ENCODE results near the gene LRRN2.

Gene LRRN2

DNA sequence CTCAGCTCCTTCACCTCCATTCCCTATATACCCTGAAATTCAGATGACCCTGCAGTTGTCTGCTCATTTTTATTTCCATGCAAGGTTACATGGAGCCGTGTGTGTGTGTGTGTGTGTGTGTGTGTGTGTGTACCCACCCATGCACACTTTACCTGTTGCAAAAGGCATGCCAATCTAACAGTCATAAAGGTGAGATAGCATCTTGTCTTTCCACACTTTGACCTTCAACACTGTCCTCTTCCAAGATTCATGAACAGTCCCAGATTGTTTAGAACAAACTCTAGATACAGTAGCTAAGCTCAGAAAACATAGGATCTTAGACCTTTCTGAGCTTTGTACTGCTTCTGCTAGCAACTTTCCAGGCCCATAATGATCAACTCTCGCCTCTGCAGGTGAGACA, 9.5 kb downstream of the LRRN2 start:
- Histone ChIP-seq H3K4me3 (ENCODE audit: extremely low read depth, insufficient read depth, low read length, poor library complexity, severe bottlenecking) (no peak overlapping the region), H3K36me3 (ENCODE audit: control insufficient read depth, insufficient read depth, low read length) (no peaks in the 10 kb centered on the region), H3K9me3 (ENCODE audit: control insufficient read depth, low read length) (no peaks in the 10 kb centered on the region), H3K27ac (ENCODE audit: low read depth, low read length, severe bottlenecking) (no peak overlapping the region), H3K4me1 (ENCODE audit: control insufficient read depth, insufficient read depth, low read length, poor library complexity, severe bottlenecking) (peaks cover 3% of the 10 kb centered on the region)
- 91 to 100% methylated on average over 1 of the region's 2 CpGs for WGBS, 2 experiments (ENCODE audit: insufficient coverage in 2 of 2)

DNA sequence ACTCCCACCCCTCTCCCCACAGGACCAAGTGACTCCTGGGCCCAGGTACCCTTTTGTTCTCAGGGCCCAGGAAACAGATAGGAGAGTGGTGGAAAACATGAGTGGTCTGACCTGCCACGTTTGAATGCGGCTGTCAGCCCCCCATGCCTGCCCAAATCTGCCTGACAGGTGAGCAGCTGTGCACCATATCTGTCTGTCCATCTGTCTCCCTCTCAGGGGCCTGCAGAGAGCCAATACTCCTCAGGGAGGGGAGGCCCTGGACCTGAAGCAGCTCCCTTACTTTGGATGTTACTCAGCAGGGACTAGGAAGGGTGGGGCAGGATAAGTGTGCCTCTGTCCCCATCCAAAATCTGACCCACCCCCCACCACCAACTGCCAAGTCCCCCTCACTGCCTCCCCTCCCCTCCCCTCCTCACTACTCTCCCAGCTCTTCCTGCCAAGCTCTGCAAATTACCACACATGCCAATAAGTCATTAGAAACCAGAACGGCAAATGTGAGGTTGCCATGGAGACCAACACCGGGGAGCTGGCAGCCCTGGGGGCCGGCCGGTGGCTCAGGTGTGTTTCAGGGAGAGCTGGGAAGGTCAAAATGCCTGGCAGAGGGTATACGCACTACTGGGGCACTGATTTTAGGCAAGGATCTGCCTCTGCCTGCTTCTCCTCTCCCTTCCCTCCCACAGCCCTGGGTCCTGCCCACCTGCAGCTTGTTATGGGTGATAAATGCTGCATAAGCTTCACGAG, 11.5 kb downstream of the LRRN2 start:
- H3K36me3 ChIP-seq (ENCODE audit: control insufficient read depth, insufficient read depth, low read length): no peaks in the 10 kb centered on the region
- no peak overlapping the region for H3K27ac ChIP-seq (ENCODE audit: low read depth, low read length, severe bottlenecking)
- no peak overlapping the region for H3K4me3 ChIP-seq (ENCODE audit: extremely low read depth, insufficient read depth, low read length, poor library complexity, severe bottlenecking)
- H3K9me3 ChIP-seq (ENCODE audit: control insufficient read depth, low read length): no peaks in the 10 kb centered on the region
- peaks cover 10% of the 10 kb centered on the region for H3K4me1 ChIP-seq (ENCODE audit: control insufficient read depth, insufficient read depth, low read length, poor library complexity, severe bottlenecking)
- whole genome bisulfite sequencing, 2 experiments (ENCODE audit: insufficient coverage in 2 of 2): 49 to 76% methylated on average over 5 to 7 of the region's 8 CpGs

DNA sequence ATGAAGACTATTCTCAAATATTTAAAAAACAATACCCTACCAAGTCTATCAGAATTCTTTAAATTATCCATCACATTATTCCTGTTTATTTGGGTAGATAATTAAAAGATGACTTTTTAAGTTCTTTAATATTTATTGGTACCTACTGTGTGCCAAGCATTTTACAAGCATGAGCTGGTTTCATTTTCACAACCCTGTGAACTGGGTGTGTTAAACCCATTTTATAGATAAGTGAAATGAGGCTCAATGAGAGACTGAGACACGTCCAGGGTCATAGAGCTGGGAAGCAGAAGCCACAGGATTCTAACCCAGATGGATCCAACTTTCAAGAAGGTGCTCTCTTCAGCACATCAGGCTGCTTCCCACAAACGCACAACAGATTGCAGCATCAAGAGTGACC, 12.3 kb downstream of the LRRN2 start:
- H3K27ac ChIP-seq (ENCODE audit: low read depth, low read length, severe bottlenecking): no peak overlapping the region
- H3K36me3 ChIP-seq (ENCODE audit: control insufficient read depth, insufficient read depth, low read length): no peaks in the 10 kb centered on the region
- 86 to 92% methylated on average over 2 of the region's 2 CpGs for WGBS, 2 experiments (ENCODE audit: insufficient coverage in 2 of 2)

DNA sequence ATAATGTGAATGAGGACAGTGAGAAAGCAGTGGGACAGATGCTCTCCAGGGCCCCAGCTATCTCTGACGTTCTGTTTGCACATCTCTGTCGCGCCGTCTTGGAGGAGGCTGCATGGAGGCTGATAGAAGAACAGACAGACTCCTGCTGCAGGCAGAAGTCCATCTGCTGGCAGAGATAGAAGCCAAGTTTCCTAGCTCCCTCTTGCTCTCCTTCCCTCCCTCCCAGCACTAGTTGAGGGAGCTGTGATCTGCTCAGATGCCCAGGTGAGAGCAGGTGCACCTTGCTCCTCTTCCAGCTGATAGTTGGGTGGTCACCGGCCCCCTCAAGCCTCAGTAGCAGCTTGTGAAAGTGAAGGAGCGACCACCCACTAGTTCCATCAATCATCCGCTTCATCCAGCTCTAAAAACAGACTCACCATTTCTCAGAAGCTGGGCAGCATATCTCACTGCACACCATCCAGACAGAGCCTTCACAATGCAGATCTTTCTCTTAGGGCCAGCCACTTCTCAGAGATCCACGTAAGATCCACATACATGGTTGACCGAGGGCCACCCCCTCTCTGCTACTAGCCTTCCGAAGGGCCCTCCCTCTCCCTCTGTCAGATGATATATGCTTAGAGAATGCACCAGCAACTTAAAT, 12.9 kb downstream of the LRRN2 start:
- no peak overlapping the region for H3K27ac ChIP-seq (ENCODE audit: low read depth, low read length, severe bottlenecking)
- H3K36me3 ChIP-seq (ENCODE audit: control insufficient read depth, insufficient read depth, low read length): no peaks in the 10 kb centered on the region
- peaks cover 8% of the 10 kb centered on the region for H3K4me1 ChIP-seq (ENCODE audit: control insufficient read depth, insufficient read depth, low read length, poor library complexity, severe bottlenecking)
- no peak overlapping the region for H3K4me3 ChIP-seq (ENCODE audit: extremely low read depth, insufficient read depth, low read length, poor library complexity, severe bottlenecking)
- peaks cover under 1% of the 10 kb centered on the region for H3K9me3 ChIP-seq (ENCODE audit: control insufficient read depth, low read length)
- 90 to 95% methylated on average over 3 to 7 of the region's 10 CpGs for WGBS, 2 experiments (ENCODE audit: insufficient coverage in 2 of 2)

More for the DNA sequence above, 12.3 kb downstream of the LRRN2 start:
- Histone ChIP-seq H3K4me3 (ENCODE audit: extremely low read depth, insufficient read depth, low read length, poor library complexity, severe bottlenecking) (no peak overlapping the region), H3K4me1 (ENCODE audit: control insufficient read depth, insufficient read depth, low read length, poor library complexity, severe bottlenecking) (peaks cover 8% of the 10 kb centered on the region), H3K9me3 (ENCODE audit: control insufficient read depth, low read length) (no peaks in the 10 kb centered on the region)

DNA sequence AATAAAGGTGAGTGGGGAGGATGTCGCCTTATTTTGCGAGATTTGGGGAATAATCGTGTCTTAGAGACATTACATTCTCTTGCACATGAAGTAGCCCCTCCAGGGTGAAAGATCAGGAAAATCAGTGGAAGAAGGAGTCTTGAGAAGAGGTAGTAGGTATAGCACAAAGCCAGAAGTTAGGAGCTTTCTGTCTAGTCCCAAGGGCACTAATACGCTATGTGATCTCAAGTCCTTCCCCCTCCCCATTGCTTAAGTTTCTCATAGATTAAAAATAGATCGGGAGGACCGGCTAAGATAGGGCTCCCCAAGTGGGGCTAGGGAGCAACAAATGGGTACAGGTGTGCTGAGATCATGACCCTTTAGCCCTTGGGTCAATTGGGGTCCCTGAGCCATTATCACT, 13.5 kb downstream of the LRRN2 start:
- Histone ChIP-seq H3K9me3 (ENCODE audit: control insufficient read depth, low read length) (peaks cover 6% of the 10 kb centered on the region), H3K27ac (ENCODE audit: low read depth, low read length, severe bottlenecking) (no peak overlapping the region), H3K36me3 (ENCODE audit: control insufficient read depth, insufficient read depth, low read length) (no peaks in the 10 kb centered on the region), H3K4me1 (ENCODE audit: control insufficient read depth, insufficient read depth, low read length, poor library complexity, severe bottlenecking) (peaks cover 8% of the 10 kb centered on the region), H3K4me3 (ENCODE audit: extremely low read depth, insufficient read depth, low read length, poor library complexity, severe bottlenecking) (no peak overlapping the region)
- 98 to 100% methylated on average over 4 to 5 of the region's 6 CpGs for WGBS, 2 experiments (ENCODE audit: insufficient coverage in 2 of 2)

DNA sequence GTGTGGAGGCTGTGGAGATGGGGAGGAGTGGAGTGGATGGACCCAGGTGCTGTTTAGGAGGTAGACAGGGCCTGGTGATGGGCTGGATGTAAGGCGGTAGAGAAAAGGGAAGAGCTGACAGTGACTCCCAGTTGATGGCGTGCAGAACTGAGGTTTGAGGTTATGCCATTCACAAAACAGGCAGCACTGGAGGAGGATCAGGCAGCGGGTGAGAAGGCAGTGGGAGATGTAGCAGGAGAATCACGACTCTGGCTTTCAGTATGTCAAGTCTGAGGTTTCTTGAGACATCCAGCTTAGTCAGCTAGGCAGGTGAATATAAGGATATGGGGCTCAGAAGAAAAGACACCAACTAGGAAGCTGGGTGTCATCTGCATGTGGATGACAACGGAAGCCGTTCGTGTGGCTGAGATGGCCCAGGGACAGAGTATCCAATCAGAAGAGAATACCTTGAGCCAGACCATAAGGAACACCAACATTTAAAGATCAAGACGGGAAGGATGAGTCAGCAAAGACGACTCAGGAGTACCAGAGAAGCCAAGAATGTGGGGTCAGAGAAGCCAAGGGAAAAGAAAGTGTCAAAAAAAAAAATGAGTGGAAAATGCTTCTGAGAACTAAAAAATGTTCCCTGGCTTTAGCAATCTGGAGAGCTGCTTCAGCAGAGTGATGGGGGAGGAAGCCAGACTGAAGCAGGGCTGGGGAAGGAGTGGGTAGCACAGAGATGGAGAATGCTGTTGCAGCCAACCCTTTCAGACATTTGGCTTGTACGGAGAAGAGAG, 15.2 kb downstream of the LRRN2 start:
- Histone ChIP-seq H3K36me3 (ENCODE audit: control insufficient read depth, insufficient read depth, low read length) (no peaks in the 10 kb centered on the region), H3K4me3 (ENCODE audit: extremely low read depth, insufficient read depth, low read length, poor library complexity, severe bottlenecking) (no peak overlapping the region), H3K9me3 (ENCODE audit: control insufficient read depth, low read length) (peaks cover 7% of the 10 kb centered on the region), H3K27ac (ENCODE audit: low read depth, low read length, severe bottlenecking) (no peak overlapping the region), H3K4me1 (ENCODE audit: control insufficient read depth, insufficient read depth, low read length, poor library complexity, severe bottlenecking) (peaks cover 8% of the 10 kb centered on the region)
- 81 to 85% methylated on average over 7 to 10 of the region's 10 CpGs for WGBS, 2 experiments (ENCODE audit: insufficient coverage in 2 of 2)

DNA sequence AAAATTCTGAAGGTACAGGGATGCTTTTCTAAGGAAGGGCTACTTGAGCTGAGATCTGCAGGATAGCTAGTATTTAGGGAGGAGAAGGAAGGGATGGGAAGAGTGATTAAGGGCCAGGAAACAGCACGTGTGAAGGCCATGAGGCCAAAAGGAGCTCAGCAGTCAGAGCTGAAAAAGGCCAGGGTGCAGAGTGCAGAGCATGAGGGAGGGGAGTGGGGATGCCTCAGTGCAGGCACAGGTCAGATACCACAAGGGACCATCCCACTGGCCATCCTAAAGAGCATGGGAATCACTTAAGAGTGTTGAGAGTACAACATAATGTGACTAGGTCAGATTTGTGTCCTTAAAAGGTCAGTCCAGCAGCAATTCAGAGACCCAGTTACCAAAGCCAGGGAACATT, 16.0 kb downstream of the LRRN2 start:
- Histone ChIP-seq H3K4me3 (ENCODE audit: extremely low read depth, insufficient read depth, low read length, poor library complexity, severe bottlenecking) (no peak overlapping the region), H3K27ac (ENCODE audit: low read depth, low read length, severe bottlenecking) (no peak overlapping the region), H3K9me3 (ENCODE audit: control insufficient read depth, low read length) (peaks cover 7% of the 10 kb centered on the region), H3K36me3 (ENCODE audit: control insufficient read depth, insufficient read depth, low read length) (no peaks in the 10 kb centered on the region), H3K4me1 (ENCODE audit: control insufficient read depth, insufficient read depth, low read length, poor library complexity, severe bottlenecking) (peaks cover 8% of the 10 kb centered on the region)
- 0 to 75% methylated on average over 1 of the region's 1 CpG for WGBS, 2 experiments (ENCODE audit: insufficient coverage in 2 of 2)

DNA sequence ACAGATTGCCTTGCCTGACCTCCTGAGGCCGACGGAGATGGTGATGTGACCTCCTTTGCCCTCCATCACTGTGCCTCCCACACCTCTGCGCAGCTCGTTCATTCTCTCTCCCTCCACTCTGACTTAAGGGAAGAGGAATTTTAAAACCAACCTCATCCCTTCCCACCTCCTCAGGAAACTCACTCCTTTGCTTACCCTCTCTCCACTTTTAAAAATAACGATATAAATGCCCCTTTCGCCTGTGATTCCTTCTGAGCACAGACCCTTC, 21.2 kb downstream of the LRRN2 start:
- H3K9me3 ChIP-seq (ENCODE audit: control insufficient read depth, low read length): peaks cover 7% of the 10 kb centered on the region
- no peaks in the 10 kb centered on the region for H3K36me3 ChIP-seq (ENCODE audit: control insufficient read depth, insufficient read depth, low read length)
- no peaks in the 10 kb centered on the region for H3K4me1 ChIP-seq (ENCODE audit: control insufficient read depth, insufficient read depth, low read length, poor library complexity, severe bottlenecking)
- WGBS, 2 experiments (ENCODE audit: insufficient coverage in 2 of 2): 91% methylated on average over 6 of the region's 6 CpGs
- H3K27ac ChIP-seq (ENCODE audit: low read depth, low read length, severe bottlenecking): no peak overlapping the region
- no peak overlapping the region for H3K4me3 ChIP-seq (ENCODE audit: extremely low read depth, insufficient read depth, low read length, poor library complexity, severe bottlenecking)

DNA sequence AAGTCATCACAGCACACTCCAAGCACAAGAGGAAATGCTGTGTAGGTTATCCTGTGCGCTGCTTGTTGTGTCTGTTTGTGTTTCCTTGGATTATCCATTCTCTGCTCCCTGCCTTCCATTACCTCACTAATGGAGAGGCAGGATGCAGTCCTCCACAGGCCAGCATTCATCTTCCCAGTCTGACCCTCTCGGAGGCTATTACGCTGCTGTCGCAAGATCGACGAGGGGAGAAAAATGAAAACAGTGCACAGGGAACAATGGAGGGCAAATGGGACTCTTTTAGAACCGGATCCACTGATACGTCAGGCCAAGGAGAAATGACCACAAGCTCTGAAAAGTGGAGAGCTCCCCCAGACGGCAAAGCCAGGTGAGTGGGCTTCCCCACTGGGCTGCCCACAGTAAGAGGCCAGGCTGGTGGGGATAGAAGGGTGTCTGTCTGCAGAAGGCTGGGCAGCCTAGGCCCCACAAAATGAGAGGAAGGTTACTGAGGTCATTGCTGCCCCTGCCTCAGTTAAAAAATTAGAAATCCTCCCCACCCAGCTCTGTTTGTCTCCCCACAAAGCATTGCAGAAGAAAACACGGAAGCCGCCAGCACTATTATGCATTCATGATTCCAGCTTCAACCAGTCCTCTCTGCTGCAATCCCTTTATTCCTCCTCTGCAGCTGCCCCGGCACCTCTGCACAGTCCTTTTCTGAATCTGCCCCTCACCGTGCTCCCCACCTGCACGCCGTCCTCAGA, 21.7 kb downstream of the LRRN2 start:
- H3K36me3 ChIP-seq (ENCODE audit: control insufficient read depth, insufficient read depth, low read length): no peaks in the 10 kb centered on the region
- H3K9me3 ChIP-seq (ENCODE audit: control insufficient read depth, low read length): peaks cover 7% of the 10 kb centered on the region
- no peak overlapping the region for H3K27ac ChIP-seq (ENCODE audit: low read depth, low read length, severe bottlenecking)
- 92 to 93% methylated on average over 14 of the region's 15 CpGs for WGBS, 2 experiments (ENCODE audit: insufficient coverage in 2 of 2)
- H3K4me1 ChIP-seq (ENCODE audit: control insufficient read depth, insufficient read depth, low read length, poor library complexity, severe bottlenecking): no peaks in the 10 kb centered on the region
- no peak overlapping the region for H3K4me3 ChIP-seq (ENCODE audit: extremely low read depth, insufficient read depth, low read length, poor library complexity, severe bottlenecking)

DNA sequence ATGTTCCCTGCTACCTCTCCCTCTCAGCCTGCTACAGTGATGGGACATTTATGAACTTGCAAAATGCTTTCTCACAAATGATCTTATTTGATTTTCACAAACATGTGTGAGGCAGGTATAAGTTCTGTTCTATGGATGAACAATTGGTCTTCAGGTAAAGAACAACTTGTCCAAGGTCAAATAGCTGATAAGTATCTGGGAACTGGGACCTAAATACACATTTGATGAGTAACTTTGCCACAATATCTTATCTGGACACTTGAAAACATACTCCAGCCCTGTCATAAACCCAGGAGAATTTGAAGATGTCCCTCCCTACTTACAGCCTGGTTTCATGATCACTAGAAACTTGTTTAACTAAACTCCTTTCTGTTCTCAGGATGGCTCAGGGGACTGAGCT, 23.0 kb downstream of the LRRN2 start:
- H3K36me3 ChIP-seq (ENCODE audit: control insufficient read depth, insufficient read depth, low read length): no peaks in the 10 kb centered on the region
- H3K4me1 ChIP-seq (ENCODE audit: control insufficient read depth, insufficient read depth, low read length, poor library complexity, severe bottlenecking): no peaks in the 10 kb centered on the region
- peaks cover 6% of the 10 kb centered on the region for H3K9me3 ChIP-seq (ENCODE audit: control insufficient read depth, low read length)
- no peak overlapping the region for H3K4me3 ChIP-seq (ENCODE audit: extremely low read depth, insufficient read depth, low read length, poor library complexity, severe bottlenecking)
- H3K27ac ChIP-seq (ENCODE audit: low read depth, low read length, severe bottlenecking): no peak overlapping the region
